Activated T-cell treated with anti-CD3 and anti-CD28 coated beads, Interleukin-2, amount 50 U/mL, for 4 hours (primary cell): Measurements from ENCODE around the gene IVD. TPM values are rescaled to one million over a fixed set of nuclear protein-coding genes. Genes with fewer than 3 reads are reported as not detected.

Experiments
- ATAC-seq, 2 donors: fragments of 200-7000 bp; cut with Tn5 transposase; one replicate each; pipeline ENCODE4 v1.10.0; 2021
- DNase-seq: peaks from one replicate; pipeline ENCODE4 v3.0.0-alpha.2; 2020
- H3K27me3 Mint-ChIP-seq: one replicate; pipeline ENCODE4 v1.8.0; 2021; ENCODE audit warnings: low read depth, mixed read lengths
- H3K36me3 Mint-ChIP-seq: one replicate; pipeline ENCODE4 v1.8.0; 2022; ENCODE audit warnings: mixed read lengths; ENCODE audit not compliant: insufficient read depth
- H3K4me1 Mint-ChIP-seq: one replicate; pipeline ENCODE4 v1.8.0; 2021; ENCODE audit warnings: low read depth, mixed read lengths
- H3K4me3 Mint-ChIP-seq: one replicate; pipeline ENCODE4 v1.8.0; 2021; ENCODE audit warnings: mild to moderate bottlenecking, moderate library complexity, mixed read lengths
- H3K9me3 Mint-ChIP-seq: one replicate; pipeline ENCODE4 v1.8.0; 2021; ENCODE audit warnings: mixed read lengths
- total RNA-seq, 3 donors: library from RNA; stranded (reverse); gene quantifications; one replicate each; pipeline ENCODE4 v1.2.1, GENCODE V29; 2021

The IVD gene
- total RNA-seq, result 10 to 100 TPM; 65.2 to 71.4 (median 68.7) TPM

- no peaks in the 10 kb centered on the region for H3K9me3 Mint-ChIP-seq
- no peaks in the 10 kb centered on the region for H3K27me3 Mint-ChIP-seq
- ATAC-seq, result peak; percentile 98 to 99
- H3K36me3 Mint-ChIP-seq, result peaks cover 10% of the 10 kb centered on the region
- peak; percentile 80 for DNase-seq
- H3K4me1 Mint-ChIP-seq, result peaks cover 42% of the 10 kb centered on the region
- H3K4me3 Mint-ChIP-seq, result peak within 1 kb of the TSS; percentile 88
Measured at GRCh38 chr15:40405501-40406381, at the start of gene IVD. TSS of gene IVD (plus strand) at chr15:40405795. CDS start at chr15:40405828, 33 bp downstream.

- H3K27me3 Mint-ChIP-seq, result peaks cover 10% of the 10 kb centered on the region
- H3K36me3 Mint-ChIP-seq, result no peaks in the 10 kb centered on the region
- no peaks in the 10 kb centered on the region for H3K9me3 Mint-ChIP-seq
Measured at GRCh38 chr15:40355976-40356585, 49.5 kb upstream of the IVD start.

GRCh38 chr15:40357246-40357645, 48.3 kb upstream of the IVD start:
- Mint-ChIP-seq H3K4me3 (peak overlapping the region; percentile 76), H3K36me3 (no peaks in the 10 kb centered on the region), H3K4me1 (peaks cover 7% of the 10 kb centered on the region), H3K9me3 (no peaks in the 10 kb centered on the region), H3K27me3 (peaks cover 10% of the 10 kb centered on the region)
- DNase-seq (no peak), ATAC-seq (no peak)

More at GRCh38 chr15:40355976-40356585, 49.5 kb upstream of the IVD start:
- Mint-ChIP-seq H3K4me3 (no peak overlapping the region), H3K4me1 (peaks cover 7% of the 10 kb centered on the region)
- DNase-seq, result no peak
- ATAC-seq, result no peak

GRCh38 chr15:40357723-40358470, 47.7 kb upstream of the IVD start, which contains the start of gene DISP2:
TSS of gene DISP2 (plus strand) at chr15:40358219. CDS start at chr15:40358322, 103 bp downstream.
- ATAC-seq (peak; percentile 95), DNase-seq (peak; percentile 84)
- peak within 1 kb of the TSS; percentile 76 for H3K4me3 Mint-ChIP-seq
- no peaks in the 10 kb centered on the region for H3K9me3 Mint-ChIP-seq
- peaks cover 7% of the 10 kb centered on the region for H3K4me1 Mint-ChIP-seq
- peaks cover 10% of the 10 kb centered on the region for H3K27me3 Mint-ChIP-seq
- peaks cover 3% of the 10 kb centered on the region for H3K36me3 Mint-ChIP-seq

GRCh38 chr15:40358471-40359353, 46.9 kb upstream of the IVD start:
- peaks cover 7% of the 10 kb centered on the region for H3K4me1 Mint-ChIP-seq
- no peaks in the 10 kb centered on the region for H3K9me3 Mint-ChIP-seq
- H3K4me3 Mint-ChIP-seq, result peak overlapping the region; percentile 75
- ATAC-seq, result peak; percentile 42 to 46
- DNase-seq, result peak; percentile 38
- H3K36me3 Mint-ChIP-seq, result peaks cover 3% of the 10 kb centered on the region
- peaks cover 8% of the 10 kb centered on the region for H3K27me3 Mint-ChIP-seq

- ATAC-seq, result no peak
- H3K4me3 Mint-ChIP-seq, result no peak overlapping the region
Measured at GRCh38 chr15:40360015-40360414, 45.6 kb upstream of the IVD start.

GRCh38 chr15:40361640-40362039, 44.0 kb upstream of the IVD start:
- Mint-ChIP-seq H3K9me3 (no peaks in the 10 kb centered on the region), H3K4me1 (peaks cover 15% of the 10 kb centered on the region), H3K27me3 (no peaks in the 10 kb centered on the region), H3K36me3 (peaks cover 3% of the 10 kb centered on the region), H3K4me3 (no peak overlapping the region)
- no peak for ATAC-seq
- DNase-seq, result no peak

More at GRCh38 chr15:40360015-40360414, 45.6 kb upstream of the IVD start:
- DNase-seq, result no peak
- Mint-ChIP-seq H3K36me3 (peaks cover 3% of the 10 kb centered on the region), H3K27me3 (peaks cover 6% of the 10 kb centered on the region), H3K9me3 (no peaks in the 10 kb centered on the region), H3K4me1 (peaks cover 7% of the 10 kb centered on the region)

- ATAC-seq, result no peak
Measured at GRCh38 chr15:40363611-40364010, 42.0 kb upstream of the IVD start.

GRCh38 chr15:40364251-40364650, 41.3 kb upstream of the IVD start:
- Mint-ChIP-seq H3K4me3 (no peak overlapping the region), H3K9me3 (no peaks in the 10 kb centered on the region), H3K36me3 (peaks cover 3% of the 10 kb centered on the region), H3K4me1 (peaks cover 18% of the 10 kb centered on the region), H3K27me3 (no peaks in the 10 kb centered on the region)
- DNase-seq, result no peak
- ATAC-seq, result no peak

More at GRCh38 chr15:40363611-40364010, 42.0 kb upstream of the IVD start:
- H3K9me3 Mint-ChIP-seq, result no peaks in the 10 kb centered on the region
- no peaks in the 10 kb centered on the region for H3K27me3 Mint-ChIP-seq
- H3K4me3 Mint-ChIP-seq, result no peak overlapping the region
- peaks cover 21% of the 10 kb centered on the region for H3K4me1 Mint-ChIP-seq
- peaks cover 3% of the 10 kb centered on the region for H3K36me3 Mint-ChIP-seq
- no peak for DNase-seq

- no peaks in the 10 kb centered on the region for H3K9me3 Mint-ChIP-seq
- DNase-seq (no peak), ATAC-seq (no peak)
- no peak overlapping the region for H3K4me3 Mint-ChIP-seq
- peaks cover 18% of the 10 kb centered on the region for H3K4me1 Mint-ChIP-seq
- H3K27me3 Mint-ChIP-seq, result no peaks in the 10 kb centered on the region
- H3K36me3 Mint-ChIP-seq, result peaks cover 3% of the 10 kb centered on the region
Measured at GRCh38 chr15:40365016-40365415, 40.6 kb upstream of the IVD start.

- peak overlapping the region; percentile 23 for H3K4me3 Mint-ChIP-seq
- peaks cover 18% of the 10 kb centered on the region for H3K4me1 Mint-ChIP-seq
- no peak for ATAC-seq
- no peak for DNase-seq
- H3K27me3 Mint-ChIP-seq, result no peaks in the 10 kb centered on the region
- H3K36me3 Mint-ChIP-seq, result peaks cover 3% of the 10 kb centered on the region
- no peaks in the 10 kb centered on the region for H3K9me3 Mint-ChIP-seq
Measured at GRCh38 chr15:40365624-40366456, 39.8 kb upstream of the IVD start.

GRCh38 chr15:40366457-40367370, 38.9 kb upstream of the IVD start:
- H3K36me3 Mint-ChIP-seq, result peaks cover 3% of the 10 kb centered on the region
- no peak for ATAC-seq
- no peak for DNase-seq
- peak overlapping the region; percentile 79 for H3K4me3 Mint-ChIP-seq
- H3K4me1 Mint-ChIP-seq, result peaks cover 18% of the 10 kb centered on the region
- H3K9me3 Mint-ChIP-seq, result no peaks in the 10 kb centered on the region
- no peaks in the 10 kb centered on the region for H3K27me3 Mint-ChIP-seq
